Measurements from ENCODE around the gene MS4A8.

- TF ChIP-seq CTCF (IDR thresholded peaks at IDR 0.05; ENCODE audit: insufficient read depth, low read depth, low read length) (no peak), EZH2 (IDR thresholded peaks at IDR 0.05; ENCODE audit: insufficient read depth, low read length) (no peak)
These were observed 48.8 kb downstream of the MS4A8 start for GRCh38 chr11:60748225-60748624.

Data from astrocyte (in vitro differentiated cells and primary cell).